Measurements from ENCODE around the gene EPHA1. TPM values are rescaled to one million over a fixed set of nuclear protein-coding genes. Genes with fewer than 3 reads are reported as not detected.

Gene EPHA1
- total RNA-seq, 2 experiments from 2014 or later: 0.47 to 1.6 TPM

- H3K36me3 Mint-ChIP-seq: peaks cover 6% of the 10 kb centered on the region
- peaks cover 41% of the 10 kb centered on the region for H3K4me1 Mint-ChIP-seq
- H3K27ac Mint-ChIP-seq: peak overlapping the region; percentile 94
- ATAC-seq (peak; percentile 52), DNase-seq (peak; percentile 93)
- CTCF ChIA-PET: interaction anchor here (0.7 to 3.6 kb wide), 31 partner anchors 9 to 853 kb away, joined by 3 to 46 read pairs (median 4); partner anchors contain the start of genes CASP2, EPHA1 and GSTK1
- H3K9me3 Mint-ChIP-seq (ENCODE audit: low read depth): no peaks in the 10 kb centered on the region
- H3K27me3 Mint-ChIP-seq: no peaks in the 10 kb centered on the region
- H3K4me3 Mint-ChIP-seq: peak overlapping the region; percentile 79
These were observed 28.4 kb downstream of the EPHA1 start for GRCh38 chr7:143380260-143380645.

- peak; percentile 59 for DNase-seq
- Mint-ChIP-seq H3K27me3 (no peaks in the 10 kb centered on the region), H3K4me1 (peaks cover 46% of the 10 kb centered on the region), H3K27ac (peak overlapping the region; percentile 94), H3K9me3 (ENCODE audit: low read depth) (no peaks in the 10 kb centered on the region), H3K36me3 (peaks cover 6% of the 10 kb centered on the region), H3K4me3 (peak overlapping the region; percentile 79)
- CTCF ChIA-PET: interaction anchor here (0.7 to 3.6 kb wide), 33 partner anchors 9 to 852 kb away, joined by 3 to 46 read pairs (median 4); partner anchors contain the start of genes CASP2, EPHA1 and GSTK1
- ATAC-seq: peak; percentile 6
These were observed 28.9 kb downstream of the EPHA1 start for GRCh38 chr7:143379611-143380259.

GRCh38 chr7:143376396-143376795 lies 32.3 kb downstream of the EPHA1 start:
- H3K9me3 Mint-ChIP-seq (ENCODE audit: low read depth): no peaks in the 10 kb centered on the region
- no peak for DNase-seq
- ATAC-seq: no peak
- no peak overlapping the region for H3K4me3 Mint-ChIP-seq
- no peaks in the 10 kb centered on the region for H3K27me3 Mint-ChIP-seq
- H3K36me3 Mint-ChIP-seq: no peaks in the 10 kb centered on the region
- CTCF ChIA-PET: interaction anchor here (1.1 to 1.8 kb wide), 7 partner anchors 8 to 136 kb away, joined by 3 to 9 read pairs (median 4); no protein-coding TSS in a partner anchor
- H3K4me1 Mint-ChIP-seq: peaks cover 71% of the 10 kb centered on the region
- peak overlapping the region; percentile 91 for H3K27ac Mint-ChIP-seq

- peak overlapping the region; percentile 18 for H3K4me3 Mint-ChIP-seq
- peak overlapping the region; percentile 91 for H3K27ac Mint-ChIP-seq
- H3K27me3 Mint-ChIP-seq: no peaks in the 10 kb centered on the region
- CTCF ChIA-PET: interaction anchor here (0.7 to 1.8 kb wide), 15 partner anchors 8 to 160 kb away, joined by 3 to 9 read pairs (median 4); no protein-coding TSS in a partner anchor
- no peaks in the 10 kb centered on the region for H3K36me3 Mint-ChIP-seq
- peaks cover 73% of the 10 kb centered on the region for H3K4me1 Mint-ChIP-seq
- H3K9me3 Mint-ChIP-seq (ENCODE audit: low read depth): no peaks in the 10 kb centered on the region
- peak; percentile 75 for DNase-seq
- ATAC-seq: peak; percentile 64
These were observed 33.2 kb downstream of the EPHA1 start for GRCh38 chr7:143375298-143376034.

GRCh38 chr7:143374561-143374960 lies 34.1 kb downstream of the EPHA1 start:
- H3K9me3 Mint-ChIP-seq (ENCODE audit: low read depth): no peaks in the 10 kb centered on the region
- ATAC-seq (no peak), DNase-seq (no peak)
- H3K4me1 Mint-ChIP-seq: peaks cover 69% of the 10 kb centered on the region
- CTCF ChIA-PET: interaction anchor here (1.0 to 4.4 kb wide), 8 partner anchors 15 to 159 kb away, joined by 3 to 20 read pairs (median 4); partner anchors contain the start of gene CASP2
- no peaks in the 10 kb centered on the region for H3K36me3 Mint-ChIP-seq
- H3K27ac Mint-ChIP-seq: peak overlapping the region; percentile 91
- H3K27me3 Mint-ChIP-seq: no peaks in the 10 kb centered on the region
- no peak overlapping the region for H3K4me3 Mint-ChIP-seq

- peak overlapping the region; percentile 2 for H3K27ac Mint-ChIP-seq
- ATAC-seq: no peak
- no peak for DNase-seq
- H3K4me3 Mint-ChIP-seq: no peak overlapping the region
- H3K27me3 Mint-ChIP-seq: no peaks in the 10 kb centered on the region
- H3K36me3 Mint-ChIP-seq: no peaks in the 10 kb centered on the region
- CTCF ChIA-PET: interaction anchor here (0.5 to 4.4 kb wide), 7 partner anchors 28 to 133 kb away, joined by 3 to 20 read pairs (median 4); no protein-coding TSS in a partner anchor
- H3K9me3 Mint-ChIP-seq (ENCODE audit: low read depth): no peaks in the 10 kb centered on the region
- H3K4me1 Mint-ChIP-seq: peaks cover 58% of the 10 kb centered on the region
These were observed 35.3 kb downstream of the EPHA1 start for GRCh38 chr7:143373255-143373794.

GRCh38 chr7:143372070-143372469 lies 36.6 kb downstream of the EPHA1 start:
- DNase-seq (peak; percentile 67), ATAC-seq (peak; percentile 46)
- H3K4me1 Mint-ChIP-seq: peaks cover 50% of the 10 kb centered on the region
- no peaks in the 10 kb centered on the region for H3K9me3 Mint-ChIP-seq (ENCODE audit: low read depth)
- H3K4me3 Mint-ChIP-seq: no peak overlapping the region
- no peaks in the 10 kb centered on the region for H3K27me3 Mint-ChIP-seq
- CTCF ChIA-PET: interaction anchor here (0.6 to 4.9 kb wide), 13 partner anchors 8 to 132 kb away, joined by 3 to 32 read pairs (median 4); partner anchors contain the start of gene ZYX
- peak overlapping the region; percentile 38 for H3K27ac Mint-ChIP-seq
- no peaks in the 10 kb centered on the region for H3K36me3 Mint-ChIP-seq

GRCh38 chr7:143369678-143370651 lies 38.7 kb downstream of the EPHA1 start:
- Mint-ChIP-seq H3K27me3 (peaks cover 11% of the 10 kb centered on the region), H3K9me3 (ENCODE audit: low read depth) (no peaks in the 10 kb centered on the region), H3K36me3 (no peaks in the 10 kb centered on the region), H3K4me3 (no peak overlapping the region), H3K27ac (no peak overlapping the region), H3K4me1 (peaks cover 30% of the 10 kb centered on the region)
- ATAC-seq (no peak), DNase-seq (no peak)
- CTCF ChIA-PET: interaction anchor here (0.7 to 4.9 kb wide), 7 partner anchors 10 to 147 kb away, joined by 3 to 32 read pairs (median 4); partner anchors contain the start of gene ZYX

GRCh38 chr7:143368387-143368786 lies 40.3 kb downstream of the EPHA1 start:
- CTCF ChIA-PET: interaction anchor here (1.4 to 4.9 kb wide), 3 partner anchors 11 to 128 kb away, joined by 4 to 32 read pairs (median 9); partner anchors contain the start of gene ZYX
- DNase-seq (no peak), ATAC-seq (no peak)
- Mint-ChIP-seq H3K4me3 (no peak overlapping the region), H3K4me1 (peaks cover 18% of the 10 kb centered on the region), H3K27me3 (peaks cover 27% of the 10 kb centered on the region), H3K9me3 (ENCODE audit: low read depth) (no peaks in the 10 kb centered on the region), H3K27ac (no peak overlapping the region), H3K36me3 (no peaks in the 10 kb centered on the region)

GRCh38 chr7:143367972-143368371 lies 40.7 kb downstream of the EPHA1 start:
- DNase-seq (no peak), ATAC-seq (no peak)
- Mint-ChIP-seq H3K4me3 (no peak overlapping the region), H3K4me1 (peaks cover 17% of the 10 kb centered on the region), H3K27ac (no peak overlapping the region), H3K36me3 (no peaks in the 10 kb centered on the region), H3K9me3 (ENCODE audit: low read depth) (no peaks in the 10 kb centered on the region), H3K27me3 (peaks cover 31% of the 10 kb centered on the region)
- CTCF ChIA-PET: interaction anchor here (2.6 to 4.9 kb wide), 2 partner anchors 12 to 23 kb away, joined by 9 to 32 read pairs; partner anchors contain the start of gene ZYX

GRCh38 chr7:143363016-143363937 lies 45.4 kb downstream of the EPHA1 start:
- no peaks in the 10 kb centered on the region for H3K9me3 Mint-ChIP-seq (ENCODE audit: low read depth)
- ATAC-seq (no peak), DNase-seq (no peak)
- peak overlapping the region; percentile 57 for H3K4me3 Mint-ChIP-seq
- H3K4me1 Mint-ChIP-seq: peaks cover 5% of the 10 kb centered on the region
- no peaks in the 10 kb centered on the region for H3K36me3 Mint-ChIP-seq
- H3K27ac Mint-ChIP-seq: no peak overlapping the region
- CTCF ChIA-PET: interaction anchor here (1.0 to 3.0 kb wide), 3 partner anchors 16 to 18 kb away, joined by 5 to 12 read pairs (median 8); no protein-coding TSS in a partner anchor
- H3K27me3 Mint-ChIP-seq: peaks cover 52% of the 10 kb centered on the region
